CD8-positive, alpha-beta memory T cell (primary cell): ENCODE results near the gene SLC6A2. TPM values are rescaled to one million over a fixed set of nuclear protein-coding genes. Genes with fewer than 3 reads are reported as not detected.

Source experiments
- CTCF ChIA-PET: fragments of 350-600 bp; sonication (Branson Sonifier 250); formaldehyde crosslinking; loops from one replicate; lab custom pipeline; 2021; ENCODE audit warnings: antibody characterized with exemption; lab: Charles Lee
- POLR2A ChIA-PET: fragments of 350-600 bp; sonication (Branson Sonifier 250); formaldehyde crosslinking; loops from one replicate; lab custom pipeline; 2021; ENCODE audit warnings: antibody characterized with exemption; lab: Charles Lee
- DNase-seq, 5 donors: peaks; one replicate each; pipeline versions ENCODE4 v3.0.0 to v3.0.0-alpha.2; 2020 to 2022; ENCODE audit warnings: mixed read lengths in 1 of 5
- H3K27ac ChIP-seq: one replicate; pipeline ENCODE4 v1.7.0; 2013; ENCODE audit warnings: low read depth, mild to moderate bottlenecking, low read length, moderate library complexity
- H3K27me3 ChIP-seq: 2 replicates; pipeline ENCODE4 v1.7.0; 2013; ENCODE audit warnings: low read length, mild to moderate bottlenecking; ENCODE audit not compliant: insufficient read depth, poor library complexity, severe bottlenecking
- H3K36me3 ChIP-seq: 2 replicates; pipeline ENCODE4 v1.7.0; 2013; ENCODE audit warnings: mild to moderate bottlenecking, low read length, moderate library complexity; ENCODE audit not compliant: insufficient read depth
- H3K4me1 ChIP-seq: 2 replicates; pipeline ENCODE4 v1.7.0; 2013; ENCODE audit warnings: mild to moderate bottlenecking, low read length, moderate library complexity; ENCODE audit not compliant: insufficient read depth
- H3K4me3 ChIP-seq: 2 replicates; pipeline ENCODE4 v1.7.0; 2013; ENCODE audit warnings: mild to moderate bottlenecking, low read length
- H3K9me3 ChIP-seq: 2 replicates; pipeline ENCODE4 v1.7.0; 2013; ENCODE audit warnings: mild to moderate bottlenecking, low read length
- H3K27ac Mint-ChIP-seq, 8 donors: one replicate each; pipeline ENCODE4 v1.8.0; 2020 to 2021; ENCODE audit warnings: mixed read lengths in 8 of 8, mild to moderate bottlenecking in 6 of 8, inconsistent platforms in 3 of 8, moderate library complexity in 3 of 8
- H3K27me3 Mint-ChIP-seq, 2 donors: one replicate each; pipeline ENCODE4 v1.8.0; 2020 to 2021; ENCODE audit warnings: mixed read lengths in 2 of 2, mild to moderate bottlenecking in 1 of 2, moderate library complexity in 1 of 2
- H3K36me3 Mint-ChIP-seq, 3 donors: one replicate each; pipeline ENCODE4 v1.8.0; 2020 to 2021; ENCODE audit warnings: mixed read lengths in 3 of 3, inconsistent platforms in 1 of 3, mild to moderate bottlenecking in 1 of 3
- H3K4me1 Mint-ChIP-seq, 3 donors: one replicate each; pipeline ENCODE4 v1.8.0; 2020 to 2021; ENCODE audit warnings: mixed read lengths in 3 of 3, inconsistent platforms in 1 of 3, mild to moderate bottlenecking in 1 of 3
- H3K4me3 Mint-ChIP-seq, 7 donors: one replicate each; pipeline ENCODE4 v1.8.0; 2020 to 2021; ENCODE audit warnings: mixed read lengths in 7 of 7, mild to moderate bottlenecking in 6 of 7, moderate library complexity in 4 of 7, inconsistent platforms in 2 of 7
- H3K9me3 Mint-ChIP-seq, 5 donors: one replicate each; pipeline ENCODE4 v1.8.0; 2020 to 2022; ENCODE audit warnings: mixed read lengths in 5 of 5, mild to moderate bottlenecking in 3 of 5, moderate library complexity in 2 of 5, inconsistent platforms in 1 of 5
- polyA plus RNA-seq: library from polyadenylated mRNA; unstranded; fragments of 300-500 nt; fragmentation: Illumina TruSeq; gene quantifications from one replicate; pipeline ENCODE4 v1.2.3, GENCODE V29; 2021
- total RNA-seq, 2 experiments: library from RNA; stranded (reverse); gene quantifications; one replicate each; pipeline ENCODE4 v1.2.3, GENCODE V29; 2021

The SLC6A2 gene
- total and polyA plus RNA-seq, 3 experiments from 2014 or later: not detected

DNA sequence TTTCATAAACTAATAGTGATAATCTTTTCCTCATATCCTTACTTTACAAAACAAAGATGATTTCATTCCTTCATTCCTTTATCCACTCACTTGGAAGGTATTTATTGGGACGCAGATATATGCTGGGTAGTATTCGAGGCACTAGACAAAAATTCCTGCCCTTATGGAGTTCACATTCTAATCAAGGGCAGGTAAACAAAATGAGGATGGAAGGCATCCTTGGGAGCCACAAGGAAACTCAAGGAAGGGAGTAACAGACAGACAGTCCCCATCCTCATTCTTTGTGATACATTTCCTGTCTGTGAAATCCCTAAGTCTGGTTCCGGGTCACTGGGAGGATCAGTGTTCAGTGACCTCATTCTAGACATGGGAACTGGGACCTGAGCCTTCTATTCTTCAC lies 45.2 kb downstream of the SLC6A2 start:
- no peak for DNase-seq
- ChIA-PET CTCF (interaction anchor here (1.5 kb wide), 1 partner anchor 236 kb away, joined by 4 read pairs; no protein-coding TSS in a partner anchor), POLR2A (no interaction called here)
- H3K36me3 ChIP-seq: no peaks in the 10 kb centered on the region
- no peak overlapping the region for H3K27ac ChIP-seq
- peaks cover 5 to 10% (median 7%) of the 10 kb centered on the region in 3 donors for H3K4me1 Mint-ChIP-seq
- H3K4me1 ChIP-seq: no peaks in the 10 kb centered on the region
- no peaks in the 10 kb centered on the region for H3K9me3 ChIP-seq
- H3K27ac Mint-ChIP-seq: no peak overlapping the region
- H3K27me3 Mint-ChIP-seq: peaks cover 13 to 20% of the 10 kb centered on the region in 2 donors
- no peak overlapping the region for H3K4me3 ChIP-seq
- H3K4me3 Mint-ChIP-seq: no peak overlapping the region
- H3K27me3 ChIP-seq: no peaks in the 10 kb centered on the region
- H3K36me3 Mint-ChIP-seq: no peaks in the 10 kb centered on the region
- H3K9me3 Mint-ChIP-seq: no peaks in the 10 kb centered on the region

DNA sequence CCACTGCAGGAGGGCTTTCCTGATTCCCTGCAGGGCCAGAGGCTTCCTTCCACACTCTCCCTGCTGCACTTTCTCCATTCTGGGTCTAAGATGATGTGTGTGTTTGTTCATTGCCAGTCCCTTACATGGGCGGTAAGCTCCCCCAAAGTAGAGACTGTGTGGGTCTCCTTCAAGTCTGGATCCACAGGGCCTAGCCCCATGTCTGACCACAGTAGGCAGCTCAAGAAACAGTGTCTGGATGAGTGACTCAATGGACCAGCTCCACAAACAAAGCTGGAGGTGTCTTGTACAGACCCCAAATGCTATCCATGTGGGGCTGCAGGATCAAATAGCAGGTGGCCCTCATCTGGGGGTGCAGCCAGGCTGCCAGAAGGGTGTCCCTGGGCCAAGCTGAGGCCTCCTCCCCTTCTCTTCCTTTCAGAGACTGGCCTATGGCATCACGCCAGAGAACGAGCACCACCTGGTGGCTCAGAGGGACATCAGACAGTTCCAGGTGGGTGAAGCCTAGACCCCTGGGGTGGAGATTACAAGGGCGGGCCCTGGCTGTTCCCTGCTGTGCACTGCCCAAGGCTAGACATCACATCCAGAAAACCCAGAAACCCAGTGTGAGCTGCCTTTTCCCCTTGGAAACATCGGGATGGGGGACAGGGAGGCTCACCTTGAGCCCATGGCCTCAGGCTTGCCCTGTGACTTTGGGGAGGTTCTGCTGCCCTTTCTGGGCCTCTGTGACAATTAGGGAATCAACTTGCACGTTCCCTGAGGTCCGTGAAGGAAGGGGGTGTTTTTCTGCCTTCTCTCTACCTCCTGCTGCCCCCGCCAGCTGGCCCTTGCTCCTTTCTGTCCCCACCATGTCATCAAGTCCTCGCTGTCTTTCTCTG lies 45.9 kb downstream of the SLC6A2 start:
- H3K27ac Mint-ChIP-seq: no peak overlapping the region
- Histone ChIP-seq H3K4me3 (no peak overlapping the region), H3K9me3 (no peaks in the 10 kb centered on the region), H3K4me1 (no peaks in the 10 kb centered on the region), H3K27me3 (no peaks in the 10 kb centered on the region), H3K36me3 (no peaks in the 10 kb centered on the region), H3K27ac (no peak overlapping the region)
- DNase-seq: peak in 2 of 5 donors; percentile 5 to 49
- CTCF ChIA-PET: interaction anchor here (1.3 to 1.5 kb wide), 2 partner anchors 10 to 237 kb away, joined by 3 to 4 read pairs; no protein-coding TSS in a partner anchor
- no peaks in the 10 kb centered on the region for H3K9me3 Mint-ChIP-seq
- peaks cover 14 to 22% of the 10 kb centered on the region in 2 donors for H3K27me3 Mint-ChIP-seq
- no peaks in the 10 kb centered on the region for H3K36me3 Mint-ChIP-seq
- POLR2A ChIA-PET: no interaction called here
- no peak overlapping the region for H3K4me3 Mint-ChIP-seq
- H3K4me1 Mint-ChIP-seq: peaks cover 5 to 10% (median 7%) of the 10 kb centered on the region in 3 donors

DNA sequence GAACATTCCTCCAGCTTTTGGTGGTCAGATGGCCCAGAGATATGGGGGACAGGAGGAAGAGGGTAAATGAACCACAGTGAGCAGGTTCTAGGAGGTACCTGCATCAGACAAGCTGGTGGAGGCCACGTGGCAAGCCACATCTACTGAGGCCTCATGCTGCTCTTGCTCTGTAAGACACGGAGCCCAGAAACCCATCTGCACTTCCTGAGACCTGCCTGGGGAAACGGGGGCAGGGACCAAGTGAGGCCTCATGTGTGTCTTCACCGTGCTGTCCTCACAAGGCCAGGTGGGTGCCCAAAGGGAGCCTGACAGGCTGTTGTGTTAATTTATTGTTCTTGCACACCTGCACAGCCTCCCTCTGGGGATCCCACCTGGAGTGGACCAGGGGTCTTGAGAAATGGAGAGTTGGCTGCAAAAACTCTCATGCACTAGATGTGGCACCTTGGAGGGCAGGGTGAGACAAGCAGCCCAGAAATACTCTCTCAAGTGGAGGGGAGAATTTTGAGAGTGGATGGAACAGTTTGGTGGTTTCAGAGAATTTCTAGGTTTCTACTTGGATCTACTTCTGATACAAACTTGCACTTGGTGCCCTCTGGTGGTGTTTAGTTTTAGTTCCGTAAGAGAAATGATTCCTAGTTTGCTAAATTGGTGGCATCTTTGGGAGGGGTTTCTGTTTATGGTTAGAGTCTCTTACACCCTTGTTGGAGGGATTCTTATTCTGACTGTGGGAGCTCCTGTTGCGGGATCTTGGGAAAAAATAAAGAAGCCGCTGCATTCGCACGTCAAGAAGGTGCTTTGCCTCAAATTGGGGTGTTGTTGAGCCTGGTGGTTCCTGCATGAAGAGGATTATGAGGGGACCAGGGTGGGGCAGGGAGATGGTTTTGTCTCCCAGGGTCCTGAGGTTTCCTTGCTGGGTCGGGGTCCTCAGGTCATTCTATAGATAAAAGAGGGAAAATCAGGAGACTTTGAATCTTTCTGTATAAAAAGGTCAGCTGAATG lies 47.5 kb downstream of the SLC6A2 start:
- Mint-ChIP-seq H3K36me3 (no peaks in the 10 kb centered on the region), H3K4me3 (no peak overlapping the region), H3K27ac (peak overlapping the region in 1 of 8 donors; percentile 4), H3K9me3 (no peaks in the 10 kb centered on the region), H3K4me1 (peaks cover 5 to 10% (median 7%) of the 10 kb centered on the region in 3 donors), H3K27me3 (peaks cover 14 to 28% of the 10 kb centered on the region in 2 donors)
- no peaks in the 10 kb centered on the region for H3K4me1 ChIP-seq
- no peak overlapping the region for H3K4me3 ChIP-seq
- no peak overlapping the region for H3K27ac ChIP-seq
- POLR2A ChIA-PET: interaction anchor here (0.5 kb wide), 1 partner anchor 133 kb away, joined by 5 read pairs; no protein-coding TSS in a partner anchor
- H3K36me3 ChIP-seq: no peaks in the 10 kb centered on the region
- DNase-seq: peak in 1 of 5 donors; percentile 9
- no peaks in the 10 kb centered on the region for H3K27me3 ChIP-seq
- CTCF ChIA-PET: no interaction called here
- no peaks in the 10 kb centered on the region for H3K9me3 ChIP-seq

GRCh38 chr16:55706739-55707384 lies 51.1 kb downstream of the SLC6A2 start:
- Histone ChIP-seq H3K9me3 (no peaks in the 10 kb centered on the region), H3K36me3 (no peaks in the 10 kb centered on the region), H3K4me3 (no peak overlapping the region), H3K4me1 (no peaks in the 10 kb centered on the region), H3K27me3 (no peaks in the 10 kb centered on the region), H3K27ac (no peak overlapping the region)
- DNase-seq: no peak
- Mint-ChIP-seq H3K9me3 (no peaks in the 10 kb centered on the region), H3K4me3 (no peak overlapping the region), H3K27ac (no peak overlapping the region), H3K27me3 (peaks cover 15 to 29% of the 10 kb centered on the region in 2 donors), H3K4me1 (peaks cover 5 to 10% (median 7%) of the 10 kb centered on the region in 3 donors), H3K36me3 (no peaks in the 10 kb centered on the region)
- CTCF ChIA-PET: interaction anchor here (0.7 kb wide), 1 partner anchor 168 kb away, joined by 3 read pairs; the partner anchor contains the start of gene CES5A
- POLR2A ChIA-PET: no interaction called here

GRCh38 chr16:55709801-55710200 lies 54.0 kb downstream of the SLC6A2 start:
- no peak overlapping the region for H3K4me3 Mint-ChIP-seq
- no peak overlapping the region for H3K4me3 ChIP-seq
- H3K4me1 Mint-ChIP-seq: no peaks in the 10 kb centered on the region
- ChIA-PET CTCF (interaction anchor here (1.6 kb wide), 1 partner anchor 132 kb away, joined by 5 read pairs; no protein-coding TSS in a partner anchor), POLR2A (no interaction called here)
- H3K27ac Mint-ChIP-seq: no peak overlapping the region
- H3K36me3 ChIP-seq: no peaks in the 10 kb centered on the region
- no peaks in the 10 kb centered on the region for H3K9me3 ChIP-seq
- H3K36me3 Mint-ChIP-seq: no peaks in the 10 kb centered on the region
- no peaks in the 10 kb centered on the region for H3K9me3 Mint-ChIP-seq
- H3K27ac ChIP-seq: no peak overlapping the region
- H3K27me3 ChIP-seq: no peaks in the 10 kb centered on the region
- H3K4me1 ChIP-seq: no peaks in the 10 kb centered on the region
- peaks cover 7 to 53% of the 10 kb centered on the region in 2 donors for H3K27me3 Mint-ChIP-seq
- DNase-seq: no peak

DNA sequence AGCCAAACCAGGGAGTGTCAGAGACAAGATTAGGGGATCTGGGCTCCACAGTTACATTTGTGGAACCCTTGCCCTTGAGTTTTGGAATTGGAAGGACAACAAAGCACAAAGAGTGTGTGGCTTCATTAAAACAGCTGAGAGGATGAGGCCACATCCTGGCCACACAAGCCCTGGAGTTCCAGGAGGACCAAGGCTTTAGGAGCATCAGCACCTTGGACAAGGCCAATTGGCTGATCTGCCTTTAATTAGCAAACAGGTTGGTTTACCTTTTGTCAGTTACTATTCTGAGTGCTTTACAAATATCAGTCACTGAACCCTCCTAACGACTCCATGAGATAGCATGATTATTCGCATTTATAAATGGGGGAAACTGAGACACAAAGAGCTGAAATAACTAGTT lies 54.7 kb downstream of the SLC6A2 start:
- POLR2A ChIA-PET: no interaction called here
- H3K27ac Mint-ChIP-seq: no peak overlapping the region
- Histone ChIP-seq H3K4me3 (no peak overlapping the region), H3K9me3 (no peaks in the 10 kb centered on the region), H3K36me3 (no peaks in the 10 kb centered on the region), H3K27ac (no peak overlapping the region), H3K27me3 (no peaks in the 10 kb centered on the region), H3K4me1 (no peaks in the 10 kb centered on the region)
- CTCF ChIA-PET: no interaction called here
- no peak overlapping the region for H3K4me3 Mint-ChIP-seq
- H3K36me3 Mint-ChIP-seq: no peaks in the 10 kb centered on the region
- no peaks in the 10 kb centered on the region for H3K9me3 Mint-ChIP-seq
- H3K4me1 Mint-ChIP-seq: no peaks in the 10 kb centered on the region
- no peak for DNase-seq
- peaks cover 6 to 53% of the 10 kb centered on the region in 2 donors for H3K27me3 Mint-ChIP-seq

- Histone ChIP-seq H3K36me3 (no peaks in the 10 kb centered on the region), H3K4me1 (no peaks in the 10 kb centered on the region), H3K27me3 (no peaks in the 10 kb centered on the region), H3K4me3 (no peak overlapping the region), H3K27ac (no peak overlapping the region), H3K9me3 (no peaks in the 10 kb centered on the region)
- peak; percentile 10 to 65 (median 34) for DNase-seq
- Mint-ChIP-seq H3K27ac (peak overlapping the region in 1 of 8 donors; percentile 94), H3K4me1 (no peaks in the 10 kb centered on the region), H3K4me3 (no peak overlapping the region), H3K27me3 (peaks cover 8 to 62% of the 10 kb centered on the region in 2 donors), H3K36me3 (no peaks in the 10 kb centered on the region), H3K9me3 (no peaks in the 10 kb centered on the region)
- POLR2A ChIA-PET: no interaction called here
- CTCF ChIA-PET: interaction anchor here (0.6 to 3.3 kb wide), 5 partner anchors 10 to 606 kb away, joined by 3 to 13 read pairs (median 3); no protein-coding TSS in a partner anchor
Measured at GRCh38 chr16:55711959-55712876, 56.4 kb downstream of the SLC6A2 start.
